ENCODE measurements around the gene DGKZ.
"Not testable (repeated sequence)": the region's sequence is repeated elsewhere in the genome, so short reads cannot be mapped to it uniquely, and the experiment has no call there.

DGKZ gene

GRCh38 chr11:46369458-46370152 lies 22.3 kb downstream of the DGKZ start:
- intact Hi-C loops (cut with DNase I; ENCODE audit: low total_unique reads): no loop called here
- Histone ChIP-seq H3K27me3 (no peaks in the 10 kb centered on the region), H3K36me3 (peaks cover 21 to 71% (median 45%) of the 10 kb centered on the region in 3 donors), H3K9me3 (no peaks in the 10 kb centered on the region), H3K4me3 (no peak overlapping the region), H3K4me1 (peaks cover 0 to 11% (median 9%) of the 10 kb centered on the region in 4 donors), H3K27ac (no peak overlapping the region)
- DNase-seq: no peak
- TF ChIP-seq CTCF (IDR thresholded peaks at IDR 0.05): peak; percentile 59 to 78

DNA sequence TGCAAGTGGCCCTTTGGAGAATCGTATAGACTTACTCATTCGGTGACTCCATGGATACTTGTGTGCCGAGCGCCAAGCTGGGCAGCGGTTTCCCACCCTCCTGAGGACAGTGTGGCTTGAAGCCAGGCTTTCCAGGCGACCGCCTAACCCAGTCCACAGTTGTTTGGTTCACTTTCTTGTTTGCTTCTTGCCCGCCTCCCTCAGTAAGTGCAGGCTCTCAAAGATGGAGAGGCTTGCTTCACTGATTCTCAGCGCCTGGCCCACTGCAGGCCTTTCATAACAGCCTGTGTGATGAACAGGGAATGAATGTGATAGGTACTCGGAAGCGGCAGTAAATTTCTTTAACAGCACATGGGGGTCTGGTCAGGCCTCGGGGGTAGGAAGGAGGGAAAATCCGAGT lies 23.0 kb downstream of the DGKZ start:
- TF ChIP-seq CTCF (IDR thresholded peaks at IDR 0.05): no peak
- peaks cover 0 to 11% (median 8%) of the 10 kb centered on the region in 4 donors for H3K4me1 ChIP-seq
- H3K27ac ChIP-seq: no peak overlapping the region
- peaks cover 27 to 77% (median 51%) of the 10 kb centered on the region in 3 donors for H3K36me3 ChIP-seq
- H3K4me3 ChIP-seq: no peak overlapping the region
- H3K27me3 ChIP-seq: no peaks in the 10 kb centered on the region
- H3K9me3 ChIP-seq: no peaks in the 10 kb centered on the region
- intact Hi-C loops (cut with DNase I; ENCODE audit: low total_unique reads): no loop called here
- DNase-seq: no peak

GRCh38 chr11:46371262-46371661 lies 24.0 kb downstream of the DGKZ start:
- H3K4me3 ChIP-seq; intact Hi-C loops (cut with DNase I; ENCODE audit: low total_unique reads); H3K27ac ChIP-seq; DNase-seq; H3K27me3 ChIP-seq; H3K9me3 ChIP-seq: not testable (repeated sequence)
- H3K36me3 ChIP-seq: peaks cover 27 to 87% (median 61%) of the 10 kb centered on the region in 3 donors
- H3K4me1 ChIP-seq: peaks cover 0 to 11% (median 8%) of the 10 kb centered on the region in 4 donors

DNA sequence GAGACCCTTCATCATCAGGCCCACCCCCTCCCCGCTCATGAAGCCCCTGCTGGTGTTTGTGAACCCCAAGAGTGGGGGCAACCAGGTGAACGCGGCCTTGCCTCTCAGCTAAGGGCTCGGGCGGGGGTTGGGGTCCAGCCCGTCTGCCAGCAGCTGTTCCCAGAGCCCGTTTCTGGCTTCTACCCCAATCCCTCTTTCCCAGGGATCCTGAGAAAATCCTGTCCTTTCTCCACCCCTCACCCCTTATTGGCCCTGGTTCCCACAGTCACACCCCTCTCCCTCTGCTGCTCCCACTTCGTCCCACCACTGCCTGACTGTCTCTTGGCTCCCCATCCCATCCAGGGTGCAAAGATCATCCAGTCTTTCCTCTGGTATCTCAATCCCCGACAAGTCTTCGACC lies 24.8 kb downstream of the DGKZ start:
- Histone ChIP-seq H3K36me3 (peaks cover 27 to 89% (median 70%) of the 10 kb centered on the region in 3 donors), H3K9me3 (no peaks in the 10 kb centered on the region), H3K27ac (no peak overlapping the region), H3K4me1 (peaks cover 0 to 9% (median 8%) of the 10 kb centered on the region in 4 donors), H3K4me3 (no peak overlapping the region), H3K27me3 (no peaks in the 10 kb centered on the region)
- no peak for TF ChIP-seq CTCF (IDR thresholded peaks at IDR 0.05)
- intact Hi-C loops (cut with DNase I; ENCODE audit: low total_unique reads): no loop called here
- DNase-seq: no peak

DNA sequence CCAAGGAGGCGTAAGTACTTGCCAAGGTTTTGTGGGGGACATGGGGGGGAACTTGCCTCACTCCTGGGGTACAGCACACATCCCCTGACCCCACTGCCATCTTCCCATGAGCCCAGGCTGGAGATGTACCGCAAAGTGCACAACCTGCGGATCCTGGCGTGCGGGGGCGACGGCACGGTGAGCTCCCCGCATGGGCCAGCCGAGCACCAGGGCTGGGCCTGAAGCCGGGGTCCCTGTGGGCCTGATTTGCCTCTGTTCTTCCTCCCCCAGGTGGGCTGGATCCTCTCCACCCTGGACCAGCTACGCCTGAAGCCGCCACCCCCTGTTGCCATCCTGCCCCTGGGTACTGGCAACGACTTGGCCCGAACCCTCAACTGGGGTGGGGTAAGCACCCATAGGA lies 25.2 kb downstream of the DGKZ start:
- intact Hi-C loops (cut with DNase I; ENCODE audit: low total_unique reads); H3K27ac ChIP-seq; DNase-seq; H3K9me3 ChIP-seq; H3K27me3 ChIP-seq; H3K4me1 ChIP-seq; H3K4me3 ChIP-seq: not testable (repeated sequence)
- H3K36me3 ChIP-seq: peaks cover 27 to 93% (median 74%) of the 10 kb centered on the region in 3 donors

DNA sequence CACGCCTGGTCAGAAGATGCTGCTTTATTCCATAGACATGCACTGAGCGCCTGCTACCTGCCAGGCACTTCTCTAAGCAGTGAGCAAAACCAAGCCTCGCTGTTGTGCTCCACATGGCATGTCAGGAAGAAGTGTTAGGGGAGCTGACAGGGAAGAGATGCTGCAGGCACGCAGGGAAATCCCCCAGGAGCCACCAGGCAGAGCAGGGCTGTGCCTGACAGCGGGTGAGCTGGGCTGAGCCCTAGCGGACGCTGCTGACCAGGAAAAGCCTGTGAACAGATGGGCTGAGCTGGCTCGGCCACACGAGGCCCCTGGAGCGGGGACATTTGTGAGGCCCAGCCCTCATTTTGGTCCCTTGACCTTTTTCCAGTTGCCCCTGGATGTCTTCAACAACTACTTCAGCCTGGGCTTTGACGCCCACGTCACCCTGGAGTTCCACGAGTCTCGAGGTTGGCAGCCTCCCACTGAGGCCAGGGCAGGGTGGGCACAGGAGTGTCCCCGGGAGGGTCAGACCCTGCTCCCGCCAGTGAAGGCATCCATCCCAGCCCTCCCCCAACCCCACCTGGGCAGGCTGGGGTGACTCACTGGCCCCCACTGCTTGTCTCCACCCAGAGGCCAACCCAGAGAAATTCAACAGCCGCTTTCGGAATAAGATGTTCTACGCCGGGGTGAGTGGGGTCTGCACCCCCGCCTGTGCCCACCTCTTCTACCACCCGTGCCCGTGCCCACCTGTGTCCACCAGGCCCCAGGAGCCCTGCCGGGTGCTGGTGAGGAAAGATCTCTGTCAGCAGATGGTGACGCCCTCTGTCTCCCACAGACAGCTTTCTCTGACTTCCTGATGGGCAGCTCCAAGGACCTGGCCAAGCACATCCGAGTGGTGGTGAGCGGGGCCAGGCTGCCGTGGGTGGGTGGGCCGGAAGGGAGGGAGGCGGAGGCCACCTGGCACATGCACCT lies 26.8 kb downstream of the DGKZ start:
- DNase-seq: no peak

More for the DNA sequence above, 26.8 kb downstream of the DGKZ start:
- Histone ChIP-seq H3K4me1 (no peaks in the 10 kb centered on the region), H3K27me3 (no peaks in the 10 kb centered on the region), H3K36me3 (peaks cover 27 to 86% (median 63%) of the 10 kb centered on the region in 3 donors), H3K4me3 (no peak overlapping the region), H3K9me3 (no peaks in the 10 kb centered on the region), H3K27ac (no peak overlapping the region)
- TF ChIP-seq CTCF (IDR thresholded peaks at IDR 0.05): no peak
- intact Hi-C loops (cut with DNase I; ENCODE audit: low total_unique reads): no loop called here
